Measurements from ENCODE around the gene IFNAR2.

The IFNAR2 gene

GRCh38 chr21:33229784-33230544 is at the start of gene IFNAR2:
Gene IFNAR2 (plus strand): TSS chr21:33229938. CDS start chr21:33241923, 11,985 bp downstream.
- DNase-seq, result peak; percentile 77

GRCh38 chr21:33185852-33186251 is 43.9 kb upstream of the IFNAR2 start:
- DNase-seq, result no peak

- no peak for DNase-seq
Observed at GRCh38 chr21:33187276-33187675, 42.5 kb upstream of the IFNAR2 start.

GRCh38 chr21:33189237-33189636 is 40.5 kb upstream of the IFNAR2 start:
- DNase-seq, result no peak

GRCh38 chr21:33189824-33190223 is 39.9 kb upstream of the IFNAR2 start:
- no peak for DNase-seq

- DNase-seq, result peak; percentile 50
Observed at GRCh38 chr21:33196941-33197374, 32.8 kb upstream of the IFNAR2 start.

- no peak for DNase-seq
Observed at GRCh38 chr21:33197496-33197895, 32.2 kb upstream of the IFNAR2 start.

- DNase-seq, result no peak
Observed at GRCh38 chr21:33198346-33199099, 31.2 kb upstream of the IFNAR2 start.

- DNase-seq, result no peak
Observed at GRCh38 chr21:33199100-33199464, 30.7 kb upstream of the IFNAR2 start.

- peak; percentile 80 for DNase-seq
Observed at GRCh38 chr21:33199516-33200217, 30.1 kb upstream of the IFNAR2 start.

- no peak for DNase-seq
Observed at GRCh38 chr21:33201956-33202355, 27.8 kb upstream of the IFNAR2 start.

GRCh38 chr21:33202464-33203363 is 27.0 kb upstream of the IFNAR2 start:
- DNase-seq, result no peak

GRCh38 chr21:33203371-33203724 is 26.4 kb upstream of the IFNAR2 start:
- no peak for DNase-seq

- no peak for DNase-seq
Observed at GRCh38 chr21:33205476-33205875, 24.3 kb upstream of the IFNAR2 start.

- no peak for DNase-seq
Observed at GRCh38 chr21:33206771-33207281, 22.9 kb upstream of the IFNAR2 start.

GRCh38 chr21:33207449-33208149 is 22.1 kb upstream of the IFNAR2 start:
- no peak for DNase-seq

- no peak for DNase-seq
Observed at GRCh38 chr21:33208534-33208933, 21.2 kb upstream of the IFNAR2 start.

GRCh38 chr21:33211305-33211704 is 18.4 kb upstream of the IFNAR2 start:
- no peak for DNase-seq

GRCh38 chr21:33211732-33212131 is 18.0 kb upstream of the IFNAR2 start:
- DNase-seq, result no peak

- DNase-seq, result no peak
Observed at GRCh38 chr21:33212159-33212851, 17.4 kb upstream of the IFNAR2 start.

- no peak for DNase-seq
Observed at GRCh38 chr21:33214056-33214455, 15.7 kb upstream of the IFNAR2 start.

Data from activated naive CD4-positive, alpha-beta T cell treated with Interleukin-2 at 50 U/mL for 16 hours (primary cell).